Testis (tissue), 2 donors: ENCODE results near the gene TBC1D4.

Source experiments
- POLR2A ChIP-seq: fragments of 450-650 bp; IDR thresholded peaks from one replicate; pipeline ENCODE4 v1.6.1; 2017; ENCODE audit warnings: antibody characterized with exemption, mild to moderate bottlenecking, moderate library complexity
- TF ChIP-seq, protein P1 (sequence below), 3 experiments: fragments of 450-650 bp in 2 of 3; fragments of 200-600 bp in 1 of 3; sonication (generic) in 1 of 3; IDR thresholded peaks; one replicate each; pipeline ENCODE4 v1.5.1; 2016 to 2019; ENCODE audit warnings: antibody characterized with exemption in 3 of 3, mild to moderate bottlenecking in 2 of 3, moderate library complexity in 1 of 3

GRCh38 chr13:75506018-75506417 is 24.0 kb upstream of the TBC1D4 start:
- TF ChIP-seq, protein P1, sequence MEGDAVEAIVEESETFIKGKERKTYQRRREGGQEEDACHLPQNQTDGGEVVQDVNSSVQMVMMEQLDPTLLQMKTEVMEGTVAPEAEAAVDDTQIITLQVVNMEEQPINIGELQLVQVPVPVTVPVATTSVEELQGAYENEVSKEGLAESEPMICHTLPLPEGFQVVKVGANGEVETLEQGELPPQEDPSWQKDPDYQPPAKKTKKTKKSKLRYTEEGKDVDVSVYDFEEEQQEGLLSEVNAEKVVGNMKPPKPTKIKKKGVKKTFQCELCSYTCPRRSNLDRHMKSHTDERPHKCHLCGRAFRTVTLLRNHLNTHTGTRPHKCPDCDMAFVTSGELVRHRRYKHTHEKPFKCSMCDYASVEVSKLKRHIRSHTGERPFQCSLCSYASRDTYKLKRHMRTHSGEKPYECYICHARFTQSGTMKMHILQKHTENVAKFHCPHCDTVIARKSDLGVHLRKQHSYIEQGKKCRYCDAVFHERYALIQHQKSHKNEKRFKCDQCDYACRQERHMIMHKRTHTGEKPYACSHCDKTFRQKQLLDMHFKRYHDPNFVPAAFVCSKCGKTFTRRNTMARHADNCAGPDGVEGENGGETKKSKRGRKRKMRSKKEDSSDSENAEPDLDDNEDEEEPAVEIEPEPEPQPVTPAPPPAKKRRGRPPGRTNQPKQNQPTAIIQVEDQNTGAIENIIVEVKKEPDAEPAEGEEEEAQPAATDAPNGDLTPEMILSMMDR (IDR thresholded peaks at IDR 0.05): no peak
- TF ChIP-seq POLR2A: no peak
